ENCODE measurements around the gene EXO1. TPM values are rescaled to one million over a fixed set of nuclear protein-coding genes. Genes with fewer than 3 reads are reported as not detected.

EXO1 gene
- total and polyA plus RNA-seq, 2 experiments from 2014 or later: 6.2 TPM

- Histone ChIP-seq H3K27ac (no peak overlapping the region), H3K27me3 (replicated peaks; ENCODE audit: insufficient read depth) (no peaks in the 10 kb centered on the region), H3K9ac (no peak overlapping the region), H3K4me2 (ENCODE audit: unreplicated experiment) (no peak overlapping the region), H4K20me1 (ENCODE audit: insufficient read depth) (no peaks in the 10 kb centered on the region), H3K4me1 (ENCODE audit: insufficient read depth) (no peaks in the 10 kb centered on the region), H2AFZ (peak overlapping the region; percentile 61), H3K36me3 (ENCODE audit: low read depth) (no peaks in the 10 kb centered on the region), H3K79me2 (ENCODE audit: insufficient read depth) (no peaks in the 10 kb centered on the region), H3F3A (ENCODE audit: insufficient read depth) (no peaks in the 10 kb centered on the region), H3K4me3 (no peak overlapping the region), H3K9me2 (ENCODE audit: insufficient read depth) (no peaks in the 10 kb centered on the region), H3K9me3 (ENCODE audit: low read depth) (no peaks in the 10 kb centered on the region)
- in situ Hi-C loops (cut with MboI): no loop called here
- whole genome bisulfite sequencing, 2 experiments (ENCODE audit: low coverage in 1 of 2, low lambda C conversion rate in 2 of 2, missing lambda C conversion rate in 2 of 2): 49 to 56% methylated on average over 6 of the region's 6 CpGs
- TF ChIP-seq EZH2phosphoT487 (IDR thresholded peaks at IDR 0.05; ENCODE audit: insufficient read depth, low read depth): no peak
- no peak for TF ChIP-seq EZH2 (IDR thresholded peaks at IDR 0.05; ENCODE audit: insufficient read depth, poor library complexity, severe bottlenecking)
- DNase-seq: peak; percentile 19
These were observed 9.1 kb downstream of the EXO1 start for GRCh38 chr1:241857131-241857530.

GRCh38 chr1:241860922-241861321 is 12.9 kb downstream of the EXO1 start:
- no peaks in the 10 kb centered on the region for H3K9me2 ChIP-seq (ENCODE audit: insufficient read depth)
- DNase-seq: no peak
- H3K4me1 ChIP-seq (ENCODE audit: insufficient read depth): no peaks in the 10 kb centered on the region
- H3K4me3 ChIP-seq: no peak overlapping the region
- no peak overlapping the region for H3K4me2 ChIP-seq (ENCODE audit: unreplicated experiment)
- H3K27me3 ChIP-seq (replicated peaks; ENCODE audit: insufficient read depth): no peaks in the 10 kb centered on the region
- H3K9me3 ChIP-seq (ENCODE audit: low read depth): no peaks in the 10 kb centered on the region
- H2AFZ ChIP-seq: no peak overlapping the region
- 91 to 92% methylated on average over 6 of the region's 6 CpGs for WGBS, 2 experiments (ENCODE audit: low coverage in 1 of 2, low lambda C conversion rate in 2 of 2, missing lambda C conversion rate in 2 of 2)
- no peaks in the 10 kb centered on the region for H4K20me1 ChIP-seq (ENCODE audit: insufficient read depth)
- TF ChIP-seq EZH2 (IDR thresholded peaks at IDR 0.05; ENCODE audit: insufficient read depth, poor library complexity, severe bottlenecking): no peak
- no peak for TF ChIP-seq EZH2phosphoT487 (IDR thresholded peaks at IDR 0.05; ENCODE audit: insufficient read depth, low read depth)
- in situ Hi-C loops (cut with MboI): no loop called here
- no peaks in the 10 kb centered on the region for H3K36me3 ChIP-seq (ENCODE audit: low read depth)
- no peaks in the 10 kb centered on the region for H3F3A ChIP-seq (ENCODE audit: insufficient read depth)
- no peak overlapping the region for H3K27ac ChIP-seq
- no peaks in the 10 kb centered on the region for H3K79me2 ChIP-seq (ENCODE audit: insufficient read depth)
- H3K9ac ChIP-seq: no peak overlapping the region

- no peaks in the 10 kb centered on the region for H3K4me1 ChIP-seq (ENCODE audit: insufficient read depth)
- no peak overlapping the region for H3K4me3 ChIP-seq
- H3K9ac ChIP-seq: no peak overlapping the region
- no peaks in the 10 kb centered on the region; the same call in 1 of the 2 replicates for H3K36me3 ChIP-seq (ENCODE audit: low read depth)
- H2AFZ ChIP-seq: no peak overlapping the region
- H3K27me3 ChIP-seq (replicated peaks; ENCODE audit: insufficient read depth): no peaks in the 10 kb centered on the region
- H3K79me2 ChIP-seq (ENCODE audit: insufficient read depth): no peaks in the 10 kb centered on the region
- no peaks in the 10 kb centered on the region for H3K9me3 ChIP-seq (ENCODE audit: low read depth)
- no peaks in the 10 kb centered on the region for H4K20me1 ChIP-seq (ENCODE audit: insufficient read depth)
- H3K4me2 ChIP-seq (ENCODE audit: unreplicated experiment): no peak overlapping the region
- DNase-seq: no peak
- H3F3A ChIP-seq (ENCODE audit: insufficient read depth): peaks cover 7% of the 10 kb centered on the region; the same call in 1 of the 2 replicates
- 91 to 94% methylated on average over 1 of the region's 1 CpG for WGBS, 2 experiments (ENCODE audit: low coverage in 1 of 2, low lambda C conversion rate in 2 of 2, missing lambda C conversion rate in 2 of 2)
- in situ Hi-C loops (cut with MboI): no loop called here
- H3K9me2 ChIP-seq (ENCODE audit: insufficient read depth): no peaks in the 10 kb centered on the region
- no peak for TF ChIP-seq EZH2phosphoT487 (IDR thresholded peaks at IDR 0.05; ENCODE audit: insufficient read depth, low read depth)
- TF ChIP-seq EZH2 (IDR thresholded peaks at IDR 0.05; ENCODE audit: insufficient read depth, poor library complexity, severe bottlenecking): no peak
- no peak overlapping the region for H3K27ac ChIP-seq
These were observed 21.0 kb downstream of the EXO1 start for GRCh38 chr1:241869022-241869421.

GRCh38 chr1:241870336-241870735 is 22.3 kb downstream of the EXO1 start:
- DNase-seq: no peak
- 0 out of 2 replicates have a peak overlapping the region, but pooled peaks have one; percentile 38 for H2AFZ ChIP-seq

More at GRCh38 chr1:241870336-241870735, 22.3 kb downstream of the EXO1 start:
- Histone ChIP-seq H3K27ac (no peak overlapping the region), H3K27me3 (replicated peaks; ENCODE audit: insufficient read depth) (no peaks in the 10 kb centered on the region), H3K4me2 (ENCODE audit: unreplicated experiment) (no peak overlapping the region), H3K79me2 (ENCODE audit: insufficient read depth) (no peaks in the 10 kb centered on the region), H3K9me3 (ENCODE audit: low read depth) (no peaks in the 10 kb centered on the region), H3K9me2 (ENCODE audit: insufficient read depth) (no peaks in the 10 kb centered on the region), H3K4me1 (ENCODE audit: insufficient read depth) (no peaks in the 10 kb centered on the region), H3K4me3 (no peak overlapping the region), H3K36me3 (ENCODE audit: low read depth) (no peaks in the 10 kb centered on the region; the same call in 1 of the 2 replicates), H3F3A (ENCODE audit: insufficient read depth) (peaks cover 7% of the 10 kb centered on the region; the same call in 1 of the 2 replicates), H4K20me1 (ENCODE audit: insufficient read depth) (no peaks in the 10 kb centered on the region), H3K9ac (no peak overlapping the region)
- TF ChIP-seq EZH2 (IDR thresholded peaks at IDR 0.05; ENCODE audit: insufficient read depth, poor library complexity, severe bottlenecking): no peak
- TF ChIP-seq EZH2phosphoT487 (IDR thresholded peaks at IDR 0.05; ENCODE audit: insufficient read depth, low read depth): no peak
- in situ Hi-C loops (cut with MboI): no loop called here

Data from GM23248 (cell line).